ENCODE measurements around the gene TUBGCP4. TPM values are rescaled to one million over a fixed set of nuclear protein-coding genes. Genes with fewer than 3 reads are reported as not detected.
A peak's percentile ranks its signal among the peaks of the same experiment; 100 is the strongest.

Gene TUBGCP4
- total RNA-seq, 4 donors from 2014 or later: 12.7 to 25.1 (median 16.0) TPM

DNA sequence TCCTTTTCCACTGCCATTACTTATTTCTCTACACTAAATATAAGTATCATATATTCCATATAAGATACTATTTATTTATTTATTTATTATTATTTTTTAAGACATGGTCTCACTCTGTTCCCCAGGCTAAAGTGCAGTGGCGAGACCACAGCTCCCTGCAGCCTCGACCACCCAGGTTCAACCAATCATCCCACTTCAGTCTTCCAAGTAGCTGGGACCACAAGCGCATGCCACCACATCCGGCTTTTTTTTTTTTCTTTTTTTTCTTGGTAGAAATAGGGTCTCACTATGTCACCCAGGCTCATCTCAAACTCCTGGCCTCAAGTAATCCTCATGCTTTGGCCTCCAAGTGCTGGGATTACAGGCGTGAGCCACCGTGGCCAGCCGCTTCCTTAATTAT, 65.5 kb downstream of the TUBGCP4 start:
- TF ChIP-seq EP300 (IDR thresholded peaks at IDR 0.05; ENCODE audit: low read depth): no peak
- TF ChIP-seq CTCF (IDR thresholded peaks at IDR 0.05): no peak
- TF ChIP-seq POLR2AphosphoS5 (IDR thresholded peaks at IDR 0.05): no peak
- TF ChIP-seq POLR2A (IDR thresholded peaks at IDR 0.05): no peak
- Histone ChIP-seq H3K4me3 (no peak overlapping the region), H3K4me1 (peaks cover 0 to 4% (median 0%) of the 10 kb centered on the region in 4 donors), H3K27me3 (no peaks in the 10 kb centered on the region), H3K27ac (no peak overlapping the region), H3K36me3 (peaks cover 0 to 25% (median 12%) of the 10 kb centered on the region in 4 donors), H3K9me3 (no peaks in the 10 kb centered on the region)
- no peak for DNase-seq
- WGBS, 2 donors (ENCODE audit: low coverage in 1 of 2): 82 to 95% methylated on average over 2 to 7 of the region's 7 CpGs
- in situ Hi-C loops (cut with MboI; ENCODE audit: low pct_ligation_motif_present in 1 of 4, low pct_unique_long_range_greater_than_20kb in 1 of 4, low sequenced_read_pairs in 3 of 4) (no loop called here), intact Hi-C loops (cut with DNase I; ENCODE audit: low total_unique reads) (no loop called here)

DNA sequence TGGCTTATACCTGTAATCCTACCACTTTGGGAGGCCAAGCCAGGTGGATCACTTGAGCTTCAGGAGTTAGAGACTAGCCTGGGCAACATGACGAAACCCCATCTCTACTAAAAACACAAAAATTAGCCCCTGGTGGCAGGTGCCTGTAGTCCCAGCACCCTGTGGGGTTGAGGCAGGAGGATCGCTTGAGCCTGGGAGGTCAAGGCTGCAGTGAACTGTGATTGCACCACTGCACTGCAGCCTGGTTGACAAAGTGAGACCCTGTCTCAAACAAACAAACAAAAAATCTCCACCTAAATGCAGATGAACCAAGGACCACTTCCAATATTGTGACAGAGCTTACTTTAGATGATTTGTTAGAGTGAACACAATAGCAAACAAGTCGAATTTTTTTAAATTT, 68.4 kb downstream of the TUBGCP4 start:
- TF ChIP-seq POLR2A (IDR thresholded peaks at IDR 0.05) (no peak), EP300 (IDR thresholded peaks at IDR 0.05; ENCODE audit: low read depth) (no peak), CTCF (IDR thresholded peaks at IDR 0.05) (no peak), POLR2AphosphoS5 (IDR thresholded peaks at IDR 0.05) (no peak)
- in situ Hi-C loops (cut with MboI; ENCODE audit: low pct_ligation_motif_present in 1 of 4, low pct_unique_long_range_greater_than_20kb in 1 of 4, low sequenced_read_pairs in 3 of 4) (no loop called here), intact Hi-C loops (cut with DNase I; ENCODE audit: low total_unique reads) (no loop called here)
- Histone ChIP-seq H3K4me1 (peaks cover 0 to 8% (median 0%) of the 10 kb centered on the region in 4 donors), H3K4me3 (no peak overlapping the region), H3K9me3 (no peaks in the 10 kb centered on the region), H3K27ac (no peak overlapping the region), H3K36me3 (peaks cover 0 to 13% (median 6%) of the 10 kb centered on the region in 4 donors), H3K27me3 (no peaks in the 10 kb centered on the region)
- DNase-seq: no peak
- 91 to 100% methylated on average over 1 to 3 of the region's 3 CpGs for WGBS, 2 donors (ENCODE audit: low coverage in 1 of 2)

DNA sequence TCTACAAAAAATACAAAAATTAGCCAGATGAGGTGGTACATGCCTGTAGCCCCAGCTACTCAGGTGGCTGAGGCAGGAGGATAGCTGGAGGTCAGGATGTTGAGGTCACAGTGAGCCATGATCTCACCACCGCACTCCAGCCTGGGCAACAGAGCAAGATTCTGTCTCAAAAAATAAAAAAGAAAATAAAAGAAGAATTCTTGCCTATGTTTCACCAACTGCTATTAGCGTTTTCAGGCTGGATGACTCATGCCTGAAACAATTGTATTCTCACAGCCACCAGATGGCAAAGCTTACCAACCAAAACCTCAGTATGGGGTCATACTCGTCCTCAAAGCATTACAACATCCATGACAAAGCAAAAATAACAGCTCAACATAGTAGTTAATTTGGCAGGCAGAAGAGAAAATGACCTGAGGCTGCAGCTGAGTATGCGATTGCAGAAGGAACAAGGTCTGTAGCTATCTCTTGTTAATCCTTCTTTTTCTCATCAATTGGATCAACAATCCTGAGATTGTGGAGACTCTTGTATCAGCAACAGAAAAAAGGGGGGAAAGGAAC, 69.9 kb downstream of the TUBGCP4 start:
- in situ Hi-C loops (cut with MboI; ENCODE audit: low pct_ligation_motif_present in 1 of 4, low pct_unique_long_range_greater_than_20kb in 1 of 4, low sequenced_read_pairs in 3 of 4): no loop called here
- no peak overlapping the region for H3K4me3 ChIP-seq
- peak overlapping the region; percentile 23 to 63 (median 43) for H3K27ac ChIP-seq
- no peak for TF ChIP-seq POLR2A (IDR thresholded peaks at IDR 0.05)
- TF ChIP-seq EP300 (IDR thresholded peaks at IDR 0.05; ENCODE audit: low read depth): no peak
- TF ChIP-seq POLR2AphosphoS5 (IDR thresholded peaks at IDR 0.05): peak; percentile 45 to 63 (median 56)
- peak in 4 of 5 experiments; percentile 15 to 45 (median 38) for TF ChIP-seq CTCF (IDR thresholded peaks at IDR 0.05)
- 11 to 38% methylated on average over 2 to 4 of the region's 4 CpGs for WGBS, 2 donors (ENCODE audit: low coverage in 1 of 2)
- H3K4me1 ChIP-seq: peaks cover 0 to 8% (median 0%) of the 10 kb centered on the region in 4 donors
- DNase-seq: peak; percentile 7
- intact Hi-C loops (cut with DNase I; ENCODE audit: low total_unique reads): no loop called here
- H3K36me3 ChIP-seq: peaks cover 0 to 21% (median 6%) of the 10 kb centered on the region in 4 donors
- H3K9me3 ChIP-seq: no peaks in the 10 kb centered on the region
- H3K27me3 ChIP-seq: no peaks in the 10 kb centered on the region

DNA sequence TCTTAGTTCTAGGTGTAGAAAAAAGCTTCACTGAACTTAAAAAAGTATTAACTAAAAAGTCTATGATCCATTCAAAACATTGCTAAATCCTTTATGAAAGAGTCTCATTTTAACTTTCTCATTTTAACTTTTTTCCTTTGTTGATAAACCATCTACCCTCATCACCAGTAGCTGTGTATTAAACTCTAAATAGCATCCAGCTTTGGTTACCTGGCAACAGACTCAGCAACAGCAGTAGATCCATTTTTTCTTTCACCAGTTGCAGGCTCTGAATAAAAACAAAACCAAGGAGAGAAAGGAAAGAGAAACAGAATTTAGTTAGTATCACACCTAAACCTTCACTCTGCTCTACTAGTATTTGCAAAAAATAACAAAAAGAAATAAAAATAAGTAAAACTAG, 70.4 kb downstream of the TUBGCP4 start:
- no peak overlapping the region for H3K4me3 ChIP-seq
- peak overlapping the region; percentile 23 to 63 (median 41) for H3K27ac ChIP-seq
- TF ChIP-seq EP300 (IDR thresholded peaks at IDR 0.05; ENCODE audit: low read depth) (no peak), POLR2A (IDR thresholded peaks at IDR 0.05) (no peak), POLR2AphosphoS5 (IDR thresholded peaks at IDR 0.05) (no peak), CTCF (IDR thresholded peaks at IDR 0.05) (no peak)
- peaks cover 0 to 8% (median 0%) of the 10 kb centered on the region in 4 donors for H3K4me1 ChIP-seq
- DNase-seq: no peak
- intact Hi-C loops (cut with DNase I; ENCODE audit: low total_unique reads): no loop called here
- H3K27me3 ChIP-seq: no peaks in the 10 kb centered on the region
- in situ Hi-C loops (cut with MboI; ENCODE audit: low pct_ligation_motif_present in 1 of 4, low pct_unique_long_range_greater_than_20kb in 1 of 4, low sequenced_read_pairs in 3 of 4): no loop called here
- peaks cover 0 to 24% (median 6%) of the 10 kb centered on the region in 4 donors for H3K36me3 ChIP-seq
- H3K9me3 ChIP-seq: no peaks in the 10 kb centered on the region
